HG02840 (cell line): ENCODE results near the gene ZBTB18.
"Not testable (repeated sequence)": the region's sequence is repeated elsewhere in the genome, so short reads cannot be mapped to it uniquely, and the experiment has no call there.

Source experiments
- ATAC-seq: cut with Tn5 transposase; IDR thresholded peaks from one replicate; pipeline ENCODE4 v1.9.1; 2021; ENCODE audit warnings: mild to moderate bottlenecking, moderate library complexity, moderate number of reproducible peaks; ENCODE audit not compliant: unreplicated experiment, low FRiP score

ZBTB18 gene

DNA sequence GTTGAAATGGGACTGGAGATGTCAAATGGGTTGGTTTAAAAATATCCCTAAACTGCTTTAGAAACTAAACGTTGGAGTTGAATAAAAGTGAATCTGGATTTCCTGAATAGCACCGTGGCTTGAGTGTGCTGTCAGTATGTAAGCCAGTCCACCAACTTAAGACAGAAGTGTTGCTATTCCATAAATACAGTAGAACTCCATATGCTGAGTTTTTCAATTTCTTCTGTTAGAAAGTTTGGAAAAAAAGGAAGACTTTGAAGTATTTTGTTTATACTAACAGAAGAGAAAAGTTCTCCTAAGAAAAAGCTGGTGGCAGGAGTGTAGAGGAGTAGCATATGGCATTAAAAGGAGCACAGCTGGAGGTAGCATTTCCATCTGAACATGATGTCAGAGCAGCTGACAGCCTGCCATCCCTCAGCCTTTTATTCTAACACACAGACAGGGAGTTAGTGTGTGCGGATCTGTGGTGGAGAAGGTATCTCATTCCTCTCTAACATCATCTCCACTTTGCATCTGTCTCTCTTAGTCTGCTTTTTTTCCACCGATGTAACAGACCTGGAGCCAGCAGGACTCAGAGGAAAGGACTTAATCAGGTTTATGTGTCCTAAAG is at the start of gene ZBTB18:
ZBTB18 (plus strand) TSS at position 449 of the 610 bp plus-strand sequence; CDS start at position 598, 149 bp downstream.
- no peak for ATAC-seq

DNA sequence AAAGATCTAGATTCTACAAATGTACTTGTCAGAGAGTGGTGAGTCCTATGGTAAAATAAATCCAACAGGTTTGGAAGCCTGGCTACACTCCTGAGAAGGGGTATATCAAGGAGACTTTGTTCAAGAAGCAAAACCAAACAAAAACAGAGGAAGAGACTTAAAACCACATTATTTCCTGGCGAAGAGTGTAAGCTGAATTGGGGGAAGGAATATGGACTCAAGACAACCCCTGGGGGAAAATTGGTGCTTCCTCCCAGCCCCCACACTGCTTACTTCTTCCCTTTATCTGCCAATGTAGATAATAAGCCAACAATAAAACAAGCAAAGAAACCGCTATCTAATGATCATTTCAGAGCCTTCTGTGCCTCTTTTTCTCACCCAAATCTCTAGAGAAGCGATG is 48.4 kb upstream of the ZBTB18 start:
- ATAC-seq = no peak

DNA sequence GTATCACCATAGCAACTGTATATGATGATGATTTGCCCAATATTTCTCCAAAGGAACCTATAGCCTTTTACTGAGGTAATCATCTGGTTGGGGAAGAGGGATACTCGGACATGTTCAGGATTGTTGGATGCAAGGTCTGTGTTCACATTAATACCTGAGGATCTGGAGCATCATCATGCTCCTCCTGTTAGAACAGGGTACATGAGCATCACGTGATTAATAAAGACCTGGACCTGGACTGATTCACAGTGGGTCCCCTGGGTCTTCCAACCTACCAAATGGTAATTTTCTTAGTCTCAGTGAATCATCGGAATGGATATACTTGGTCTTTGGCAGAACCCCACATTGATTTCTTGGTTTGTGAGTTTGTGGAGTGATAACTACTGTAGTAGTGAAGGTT is 45.6 kb upstream of the ZBTB18 start:
- ATAC-seq = no peak

DNA sequence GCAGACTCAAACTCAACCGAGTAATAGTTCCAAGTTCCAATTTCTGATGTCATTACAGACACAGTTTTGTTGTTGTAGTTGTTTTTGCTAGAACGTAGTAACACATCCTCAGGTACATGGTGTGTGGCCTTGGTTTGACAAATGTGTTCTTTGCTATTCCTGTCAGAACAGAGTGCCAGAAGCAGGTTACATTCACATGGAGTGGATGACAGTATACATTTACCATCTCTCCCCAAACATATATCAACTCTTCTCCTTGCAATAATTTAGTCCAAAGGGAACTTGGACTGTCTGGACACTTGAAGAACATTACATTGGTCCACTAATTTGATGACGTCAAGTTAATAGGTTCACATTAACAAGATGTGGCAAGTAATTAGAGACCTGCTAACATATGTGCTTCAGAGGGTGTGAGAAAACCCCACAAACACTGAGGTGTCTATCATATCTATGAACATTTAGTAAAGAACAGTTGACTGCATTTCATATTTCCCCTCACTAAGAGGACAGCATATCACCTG is 44.6 kb upstream of the ZBTB18 start:
- ATAC-seq = no peak

DNA sequence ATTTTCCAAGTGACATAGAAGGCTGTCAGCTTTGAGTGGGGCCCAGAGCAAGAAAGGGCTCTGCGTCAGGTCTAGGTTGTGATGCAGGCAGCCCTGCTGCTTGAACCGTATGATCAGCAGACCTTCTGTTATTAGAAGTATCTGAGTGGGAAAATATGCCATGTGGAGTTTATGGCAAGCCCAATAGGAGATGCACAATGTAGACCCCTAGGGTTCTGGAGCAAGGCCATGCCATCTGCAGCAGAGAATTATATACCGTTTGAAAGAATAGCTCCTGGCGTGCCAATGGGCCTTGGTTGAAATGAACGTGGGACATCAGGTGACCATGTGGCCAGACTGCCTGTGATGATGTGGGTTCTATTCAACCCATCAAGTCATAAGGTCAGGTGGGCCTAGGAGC is 44.1 kb upstream of the ZBTB18 start:
- no peak for ATAC-seq

DNA sequence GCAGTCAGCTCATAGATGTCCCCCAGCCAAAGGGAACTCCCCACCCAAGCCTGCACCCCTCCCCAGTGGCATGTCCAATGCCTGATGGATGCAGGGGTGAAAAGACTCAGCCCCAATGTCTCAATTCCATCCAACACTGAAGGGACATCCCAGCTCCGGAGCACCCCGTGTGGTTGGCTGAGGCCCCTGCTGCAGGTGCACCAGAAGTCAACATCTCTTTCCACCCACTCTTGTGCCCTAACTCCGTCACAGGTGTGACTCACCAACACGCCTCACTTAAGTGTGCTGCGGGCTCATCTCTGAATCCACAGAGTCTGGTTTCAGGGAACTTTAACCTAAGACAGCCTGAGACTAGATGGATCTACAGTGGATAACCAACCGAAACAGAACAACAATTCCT is 40.9 kb upstream of the ZBTB18 start:
- no peak for ATAC-seq

DNA sequence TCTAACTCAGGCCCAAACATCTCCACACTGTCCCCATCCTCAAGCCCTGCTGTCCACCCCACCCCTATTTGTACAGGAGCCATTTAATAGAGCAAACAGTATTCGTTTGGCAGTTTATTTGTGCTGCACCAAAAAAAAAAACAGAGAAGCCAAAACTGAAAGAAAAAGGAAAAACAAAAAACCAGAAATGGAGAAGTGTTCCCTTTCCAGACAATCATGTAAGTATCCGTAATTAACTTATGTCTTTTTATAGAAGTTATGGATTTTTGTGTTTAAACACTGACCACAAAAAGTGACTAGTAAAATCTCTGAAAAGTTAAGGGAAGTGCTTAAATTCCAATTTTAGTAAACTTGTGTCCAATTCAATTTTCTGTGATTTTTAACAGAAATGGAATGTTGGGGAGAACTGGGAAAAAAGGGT is 40.4 kb upstream of the ZBTB18 start:
- no peak for ATAC-seq

DNA sequence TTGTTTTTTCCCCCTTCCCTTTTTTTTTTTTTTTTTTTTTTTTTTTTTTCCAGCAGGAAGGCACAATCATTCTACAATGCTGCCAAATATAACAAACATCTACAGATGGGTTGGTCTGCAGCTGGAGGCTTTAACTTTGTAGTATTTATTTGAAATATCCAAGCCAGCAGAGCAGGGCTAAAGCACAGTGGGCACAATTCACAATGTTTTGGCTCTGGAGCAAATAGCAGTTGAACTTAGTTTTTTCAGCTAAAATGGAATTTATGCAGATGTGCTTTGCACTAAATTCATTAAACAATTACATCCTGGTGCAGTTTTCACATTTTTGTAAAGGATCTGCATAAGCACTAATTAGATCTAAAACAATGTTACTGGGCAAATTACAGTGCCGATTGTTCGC is 39.8 kb upstream of the ZBTB18 start:
- no peak for ATAC-seq

DNA sequence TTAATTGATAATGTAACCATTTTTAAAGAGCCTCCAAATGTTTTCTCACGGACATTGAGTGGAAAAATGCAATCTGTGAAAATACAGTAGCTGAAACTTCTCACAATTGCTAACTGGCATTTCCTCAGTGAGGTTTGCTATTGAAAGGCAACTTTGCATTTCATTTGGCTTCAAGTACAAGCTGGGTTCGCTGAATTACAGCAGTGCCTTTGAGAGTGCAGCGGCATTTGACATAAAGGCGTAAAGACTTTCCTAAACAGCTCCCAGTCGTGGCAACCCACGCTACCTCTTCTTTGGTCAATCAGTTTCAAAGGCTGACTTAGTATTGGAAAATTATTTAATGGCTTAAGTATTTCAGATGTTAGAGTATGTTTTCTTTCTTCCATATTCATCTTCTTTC is 39.3 kb upstream of the ZBTB18 start:
- ATAC-seq = no peak

DNA sequence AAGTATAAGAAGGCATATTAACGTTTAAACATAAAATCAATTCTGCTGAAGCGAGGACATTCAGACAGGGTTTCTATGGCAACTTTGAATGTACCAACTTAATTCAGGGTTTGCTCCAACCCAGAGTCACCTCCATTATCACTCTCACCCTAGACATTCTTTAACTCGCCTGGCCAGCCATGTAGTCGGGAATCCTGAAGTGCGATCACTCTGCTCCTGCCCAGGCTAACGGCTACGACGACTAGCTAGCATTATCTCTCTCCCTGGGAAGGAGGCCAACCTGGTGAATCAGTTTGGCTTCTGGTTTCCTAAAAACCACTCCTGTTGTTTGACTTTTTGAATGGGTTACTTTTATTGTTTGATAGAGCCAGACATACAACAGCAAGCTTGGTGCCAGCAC is 38.9 kb upstream of the ZBTB18 start:
- no peak for ATAC-seq

DNA sequence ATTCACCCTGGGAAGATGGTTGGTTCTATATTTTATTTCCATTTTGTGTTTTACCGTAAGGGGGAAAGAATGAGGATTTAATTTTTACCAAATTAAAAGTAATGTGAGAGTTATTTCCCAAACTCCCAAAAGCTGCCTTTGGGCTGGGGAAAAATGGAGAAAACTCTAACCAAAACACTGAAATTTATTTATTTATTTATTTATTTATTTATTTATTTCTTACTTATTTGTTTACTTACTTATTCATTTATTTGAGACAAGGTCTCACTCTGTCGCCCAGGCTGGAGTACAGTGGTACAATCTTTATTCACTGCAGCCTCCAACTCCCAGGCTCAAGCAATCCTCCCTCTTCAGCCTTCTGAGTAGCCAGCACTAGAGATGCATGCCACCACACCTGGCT is 38.0 kb upstream of the ZBTB18 start:
- ATAC-seq = no peak

DNA sequence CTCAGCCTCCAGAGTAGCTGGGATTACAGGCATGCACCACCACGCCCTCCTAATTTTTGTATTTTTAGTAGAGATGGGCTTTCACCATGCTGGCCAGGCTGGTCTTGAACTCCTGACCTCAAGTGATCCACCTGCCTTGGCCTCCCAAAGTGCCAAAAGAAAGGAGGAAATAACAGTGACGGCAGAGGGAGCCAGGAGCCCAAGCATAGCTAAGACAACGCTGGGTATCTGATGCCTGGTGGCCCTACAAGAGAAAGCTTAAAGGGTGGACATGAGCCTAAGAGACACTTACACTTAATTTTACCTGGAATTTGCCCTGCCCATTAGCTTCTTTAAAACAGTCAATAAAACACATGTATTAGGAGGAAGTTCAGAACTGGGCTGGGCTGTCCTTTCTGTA is 36.2 kb upstream of the ZBTB18 start:
- ATAC-seq = not testable (repeated sequence)

DNA sequence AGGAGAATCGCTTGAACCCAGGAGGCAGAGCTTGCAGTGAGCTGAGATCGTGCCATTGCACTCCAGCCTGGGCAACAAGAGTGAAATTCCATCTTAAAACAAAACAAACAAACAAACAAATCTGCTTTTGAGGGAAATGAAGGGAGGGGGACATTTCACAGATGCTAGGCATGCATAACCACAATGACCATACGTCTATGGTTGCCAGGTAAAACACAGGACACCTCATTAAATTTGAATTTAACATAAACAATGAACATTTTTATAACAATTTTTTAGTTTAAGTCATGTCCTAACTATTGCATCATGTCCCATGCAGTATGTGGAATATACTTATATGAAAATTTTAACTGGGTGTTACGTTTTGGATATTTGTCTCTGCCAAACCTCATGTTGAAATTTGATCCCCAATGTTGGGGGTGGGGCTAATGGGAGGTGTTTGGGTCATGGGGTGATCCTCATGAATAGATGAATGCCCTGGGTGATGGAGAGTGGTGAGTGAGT is 31.0 kb upstream of the ZBTB18 start:
- ATAC-seq = no peak

DNA sequence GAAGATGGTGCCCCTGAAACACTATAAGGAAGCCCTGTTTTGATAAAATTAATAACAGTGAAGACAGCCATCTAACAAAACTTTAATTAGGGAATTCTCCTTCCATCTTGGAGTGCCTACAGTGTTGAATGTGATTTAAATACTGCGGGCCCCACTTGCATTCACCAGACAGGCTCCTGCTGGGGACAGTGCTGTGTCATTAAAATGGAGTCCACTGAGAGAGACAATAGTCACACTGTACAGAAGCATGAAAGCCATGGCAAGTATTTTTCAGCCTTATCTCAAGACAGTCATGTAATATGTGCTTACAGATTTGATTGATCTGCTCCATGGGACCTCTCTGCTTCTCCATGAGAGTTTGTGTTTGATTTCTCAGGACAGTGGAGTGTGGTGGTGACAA is 29.7 kb upstream of the ZBTB18 start:
- no peak for ATAC-seq

DNA sequence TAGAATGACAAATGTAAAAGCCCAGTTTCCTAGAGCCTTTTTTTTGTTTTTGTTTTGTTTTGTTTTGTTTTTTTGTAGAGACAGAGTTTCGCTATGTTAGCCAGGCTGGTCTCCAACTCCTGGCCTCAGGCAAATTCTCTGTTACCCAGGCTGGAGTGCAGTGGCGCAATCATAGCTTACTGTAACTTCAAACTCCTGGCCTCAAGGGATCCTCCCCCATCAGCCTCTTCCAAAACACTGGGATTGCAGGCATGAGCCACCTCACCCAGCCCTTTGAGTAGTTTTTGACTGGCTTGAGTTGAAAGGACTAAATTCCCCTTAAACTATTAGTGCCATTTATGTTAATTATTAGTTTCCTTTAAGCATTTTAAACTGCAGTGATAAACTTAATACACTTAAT is 28.8 kb upstream of the ZBTB18 start:
- no peak for ATAC-seq

DNA sequence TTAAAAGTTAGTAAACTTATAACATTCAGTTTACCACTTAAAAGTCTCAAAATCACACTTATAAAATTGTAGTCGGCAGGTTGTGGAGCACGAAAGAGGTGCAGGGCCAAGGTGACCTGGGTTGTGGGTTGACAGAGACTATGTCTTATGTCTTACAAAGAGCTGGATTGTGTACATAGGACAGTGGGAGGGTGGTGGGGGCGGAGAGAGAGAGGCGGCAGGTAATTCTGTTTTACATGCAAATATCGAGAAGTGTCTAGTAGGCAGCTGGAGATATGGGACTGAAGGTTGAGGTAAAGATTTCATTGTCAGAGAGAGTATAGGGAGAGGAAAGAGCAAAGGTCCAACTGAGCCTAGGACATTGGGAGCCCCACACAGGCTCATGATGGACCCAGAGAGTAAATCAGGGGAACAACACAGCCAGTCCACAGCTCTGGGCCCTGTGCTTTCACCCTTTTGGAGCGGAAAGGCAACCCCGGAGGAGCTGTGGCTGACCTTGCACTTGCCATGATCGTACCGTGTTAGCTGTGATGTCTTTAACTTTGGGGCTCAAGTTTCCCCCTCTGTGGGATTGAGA is 28.1 kb upstream of the ZBTB18 start:
- ATAC-seq = no peak

DNA sequence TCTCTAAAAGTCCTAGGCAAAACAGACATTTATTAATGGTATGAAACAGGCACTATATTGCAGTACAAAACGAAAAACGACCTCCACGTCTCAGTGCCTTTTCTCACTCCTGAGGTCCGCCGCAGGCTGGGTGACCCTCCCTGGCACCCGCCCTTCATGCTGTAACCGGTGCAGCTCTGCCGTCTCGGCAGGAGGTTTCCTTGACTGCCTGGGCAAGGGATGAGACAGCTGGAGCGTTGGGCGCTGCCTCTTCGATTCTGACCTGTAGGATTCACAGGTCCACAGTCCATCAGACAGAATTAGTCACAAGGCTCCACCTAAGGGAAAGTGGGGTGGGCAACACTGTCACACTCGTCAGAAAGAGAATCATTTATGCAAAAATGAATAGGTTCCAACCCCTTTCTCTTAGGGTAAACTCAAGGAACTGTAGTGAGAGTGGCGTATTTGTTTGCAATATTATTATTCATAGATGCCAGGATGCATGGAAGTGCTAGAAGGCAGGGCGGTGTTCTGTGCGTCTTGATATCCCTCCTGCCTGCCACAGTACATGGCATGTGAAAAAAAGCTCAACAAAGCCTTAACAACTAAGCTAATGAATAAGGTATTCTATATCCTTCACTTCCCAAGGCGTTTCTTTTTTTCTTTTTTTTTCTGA is 23.5 kb upstream of the ZBTB18 start:
- no peak for ATAC-seq

DNA sequence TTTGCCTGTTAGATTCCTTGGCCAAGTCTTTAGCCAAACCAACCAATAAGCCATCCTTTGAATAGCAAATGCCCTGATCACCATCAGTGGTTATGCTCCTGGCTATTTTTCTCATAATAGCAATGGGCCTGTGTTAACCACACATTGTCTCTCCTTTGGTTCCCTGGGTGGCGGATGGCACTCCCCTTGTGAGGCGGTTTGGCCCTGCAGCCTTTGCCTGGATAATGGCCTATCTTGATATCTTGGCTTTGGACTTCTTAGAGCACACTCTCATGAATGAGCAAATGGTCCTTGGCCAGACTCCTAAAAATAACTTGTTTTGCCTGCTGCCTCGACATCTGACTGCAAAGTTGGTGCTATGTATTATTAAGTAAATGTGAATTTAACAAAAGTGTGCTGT is 22.4 kb upstream of the ZBTB18 start:
- no peak for ATAC-seq

DNA sequence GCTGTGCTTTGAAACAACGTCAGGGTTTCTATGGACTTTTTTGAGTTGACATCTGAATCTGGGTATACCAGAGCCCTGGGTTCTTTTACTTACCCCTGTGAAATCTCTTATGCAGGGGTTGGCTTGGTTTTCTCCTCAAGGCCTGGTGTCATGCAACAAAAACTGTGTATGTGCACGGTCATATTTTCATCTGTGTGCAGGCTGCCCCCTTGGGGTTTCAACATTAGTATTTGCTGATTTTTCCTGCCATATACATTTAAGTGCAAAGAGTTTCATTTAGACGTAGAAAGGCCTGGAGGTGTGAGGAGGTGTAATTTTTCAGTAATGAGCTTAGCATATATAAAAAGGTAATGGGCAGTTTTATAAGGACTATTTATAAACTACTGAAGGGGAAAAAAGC is 22.0 kb upstream of the ZBTB18 start:
- ATAC-seq = no peak

DNA sequence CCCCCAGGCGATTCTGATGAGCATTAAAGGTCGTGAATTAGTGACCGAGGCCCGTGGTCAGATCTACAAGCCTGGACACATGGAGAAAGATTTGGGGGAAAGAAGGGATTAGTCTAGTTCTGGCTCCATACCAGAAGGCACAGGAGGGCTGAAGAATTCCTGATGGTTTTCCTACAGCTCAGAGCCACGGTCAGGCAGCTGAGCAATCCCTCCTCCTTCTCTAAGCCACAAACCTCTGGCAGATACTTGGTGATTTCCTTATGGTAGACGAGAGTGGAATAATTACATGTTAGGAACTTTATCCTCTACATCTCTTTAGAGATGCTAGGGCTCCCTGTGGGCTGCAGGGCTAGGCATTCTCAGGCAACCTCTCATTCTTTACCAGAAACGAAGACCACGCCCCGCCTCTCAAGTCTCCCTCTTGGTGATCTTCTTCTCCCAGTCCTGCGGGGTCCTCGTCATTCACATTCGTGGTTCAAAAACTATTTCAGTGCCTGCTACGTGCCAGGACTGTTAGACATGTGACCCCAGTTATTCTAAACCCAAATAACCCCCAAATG is 20.5 kb upstream of the ZBTB18 start:
- no peak for ATAC-seq

DNA sequence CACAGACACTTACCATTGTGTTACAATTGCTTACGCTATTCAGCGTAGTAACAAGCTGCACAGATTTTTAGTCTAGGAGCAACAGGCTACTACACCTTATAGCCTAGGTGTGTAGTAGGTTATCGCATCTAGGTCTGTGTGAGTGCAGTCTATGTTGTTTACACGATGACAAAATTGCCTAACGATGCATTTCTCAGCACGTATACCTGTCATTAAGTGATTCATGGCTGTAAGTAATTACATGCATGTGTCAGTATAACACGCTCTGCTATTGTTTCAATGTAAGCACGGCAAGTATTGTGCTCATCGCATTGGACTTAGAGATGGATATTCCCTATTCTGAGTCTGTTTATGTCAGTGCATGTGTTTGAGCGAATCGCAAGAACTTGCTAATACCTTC is 15.7 kb upstream of the ZBTB18 start:
- ATAC-seq = no peak
